B cell (primary cell): ENCODE results near the gene COX8C. TPM values are rescaled to one million over a fixed set of nuclear protein-coding genes. Genes with fewer than 3 reads are reported as not detected.

Experiments
- ATAC-seq: fragments of 200-7000 bp; cut with Tn5 transposase; one replicate; pipeline ENCODE4 v1.10.0; 2021; ENCODE audit warnings: low read depth, mild to moderate bottlenecking, moderate number of reproducible peaks, moderate library complexity
- CTCF ChIA-PET: fragments of 350-600 bp; sonication (Branson Sonifier 250); formaldehyde crosslinking; loops from one replicate; lab custom pipeline; 2021; ENCODE audit warnings: antibody characterized with exemption, inconsistent platforms; lab: Charles Lee
- POLR2A ChIA-PET: fragments of 350-600 bp; sonication (Branson Sonifier 250); formaldehyde crosslinking; loops from one replicate; lab custom pipeline; 2021; ENCODE audit warnings: antibody characterized with exemption; lab: Charles Lee
- DNase-seq: peaks from one replicate; pipeline ENCODE4 v3.0.0; 2013
- H2AFZ ChIP-seq: 2 replicates; pipeline ENCODE4 v1.6.1; 2012; ENCODE audit warnings: mild to moderate bottlenecking, low read depth, low read length; ENCODE audit not compliant: insufficient read depth, poor library complexity, severe bottlenecking
- H3K27ac ChIP-seq, 2 donors: 1 replicate in 1 of 2; 2 replicates in 1 of 2; pipeline ENCODE4 v1.5.1; 2012 to 2013; ENCODE audit warnings: low read length in 2 of 2, mild to moderate bottlenecking in 2 of 2, moderate library complexity in 1 of 2
- H3K27me3 ChIP-seq, 4 experiments: fragments of 200-600 bp in 1 of 4; sonication (generic) in 1 of 4; replicated peaks in 1 of 4; 1 replicate in 2 of 4; 2 replicates in 2 of 4; pipeline versions ENCODE4 v1.6.1 to v1.7.0; 2013 to 2016; ENCODE audit warnings: low read length in 3 of 4, mild to moderate bottlenecking in 2 of 4, mixed read lengths in 1 of 4, moderate library complexity in 1 of 4; ENCODE audit not compliant: insufficient read depth in 4 of 4, control insufficient read depth in 3 of 4; ENCODE audit errors: control extremely low read depth in 1 of 4
- H3K36me3 ChIP-seq, 2 experiments: replicated peaks in 1 of 2; 1 replicate in 1 of 2; 2 replicates in 1 of 2; pipeline versions ENCODE4 v1.6.1 to v1.7.1; 2013; ENCODE audit warnings: low read length in 1 of 2; ENCODE audit not compliant: insufficient read depth in 2 of 2, control insufficient read depth in 1 of 2; ENCODE audit errors: control extremely low read depth in 1 of 2, extremely low read depth in 1 of 2
- H3K4me1 ChIP-seq, 2 donors: fragments of 200-600 bp in 1 of 2; sonication (generic) in 1 of 2; 1 replicate in 1 of 2; 2 replicates in 1 of 2; pipeline versions ENCODE4 v1.5.1 to v1.6.1; 2013 to 2017; ENCODE audit warnings: low read length in 2 of 2; ENCODE audit not compliant: control insufficient read depth in 2 of 2, insufficient read depth in 2 of 2
- H3K4me2 ChIP-seq: replicated peaks from 2 replicates; pipeline ENCODE3; 2012; ENCODE audit warnings: mild to moderate bottlenecking, low read depth, low read length; ENCODE audit not compliant: poor library complexity, severe bottlenecking
- H3K4me3 ChIP-seq, 5 experiments: fragments of 200-600 bp in 1 of 5; sonication (generic) in 1 of 5; 1 replicate in 3 of 5; 2 replicates in 2 of 5; pipeline versions ENCODE4 v1.5.1 to v1.7.0; 2011 to 2016; ENCODE audit warnings: low read length in 4 of 5, mild to moderate bottlenecking in 4 of 5, low read depth in 2 of 5, control low read depth in 1 of 5, moderate library complexity in 1 of 5; ENCODE audit not compliant: insufficient read depth in 1 of 5; ENCODE audit errors: control extremely low read depth in 1 of 5, extremely low read depth in 1 of 5
- H3K79me2 ChIP-seq: fragments of 200-600 bp; sonication (generic); one replicate; pipeline ENCODE4 v1.6.0; 2016; ENCODE audit warnings: low read length; ENCODE audit not compliant: control insufficient read depth, insufficient read depth
- H3K9ac ChIP-seq: fragments of 200-600 bp; sonication (generic); 2 replicates; pipeline ENCODE4 v1.6.1; 2017; ENCODE audit warnings: mild to moderate bottlenecking, low read length, moderate library complexity
- H3K9me3 ChIP-seq, 3 donors: one replicate each; pipeline versions ENCODE4 v1.6.1 to v1.7.1; 2013; ENCODE audit warnings: low read length in 2 of 3; ENCODE audit not compliant: control insufficient read depth in 2 of 3, insufficient read depth in 1 of 3; ENCODE audit errors: control extremely low read depth in 1 of 3
- H4K20me1 ChIP-seq: 2 replicates; pipeline ENCODE4 v1.6.0; 2012; ENCODE audit warnings: mild to moderate bottlenecking, low read length; ENCODE audit not compliant: insufficient read depth, control insufficient read depth, poor library complexity, severe bottlenecking
- H3K27ac Mint-ChIP-seq: one replicate; pipeline ENCODE4 v1.8.0; 2021; ENCODE audit warnings: mixed read lengths
- H3K27me3 Mint-ChIP-seq: one replicate; pipeline ENCODE4 v1.8.0; 2021; ENCODE audit warnings: mixed read lengths
- H3K4me1 Mint-ChIP-seq: one replicate; pipeline ENCODE4 v1.8.0; 2021; ENCODE audit warnings: mixed read lengths
- H3K4me3 Mint-ChIP-seq: one replicate; pipeline ENCODE4 v1.8.0; 2021; ENCODE audit warnings: mixed read lengths
- H3K9me3 Mint-ChIP-seq: one replicate; pipeline ENCODE4 v1.8.0; 2022; ENCODE audit warnings: mixed read lengths; ENCODE audit not compliant: insufficient read depth
- EZH2 ChIP-seq: IDR thresholded peaks from 2 replicates; pipeline ENCODE4 v1.6.1; 2012; ENCODE audit warnings: borderline replicate concordance, low read depth, mild to moderate bottlenecking, moderate library complexity, low read length; ENCODE audit not compliant: insufficient read depth, poor library complexity, severe bottlenecking
- WGBS: methylation state at CpG from one replicate; pipeline ENCODE4 v1.1.5; 2013; ENCODE audit warnings: missing lambda C conversion rate; ENCODE audit not compliant: insufficient coverage; 5-methylcytosine and 5-hydroxymethylcytosine counted together
- intact Hi-C: fragments of 100-400 bp; cut with micrococcal nuclease; formaldehyde crosslinking; loops from one replicate; pipeline ENCODE4 v1.10.0; 2022
- polyA plus RNA-seq: library from polyadenylated mRNA; depleted of rRNA; stranded (reverse); fragments of >200 nt; gene quantifications from 2 replicates; pipeline ENCODE4 v1.2.3, GENCODE V29; 2012
- total RNA-seq, 2 donors: library from RNA; stranded (reverse); fragments of 120-200 nt in 1 of 2; gene quantifications; 1 replicate in 1 of 2; 2 replicates in 1 of 2; pipeline versions ENCODE4 v1.2.3 to v1.2.4, GENCODE V29; 2013 to 2022
- TF ChIP-seq, protein P1 (sequence below): fragments of 200-600 bp; IDR thresholded peaks from one replicate; pipeline ENCODE4 v1.8.0; 2022; ENCODE audit warnings: antibody characterized with exemption, mild to moderate bottlenecking

COX8C gene
- total and polyA plus RNA-seq, 2 donors (not counting 1 experiment from before 2014, with no cell fraction given) = not detected

DNA sequence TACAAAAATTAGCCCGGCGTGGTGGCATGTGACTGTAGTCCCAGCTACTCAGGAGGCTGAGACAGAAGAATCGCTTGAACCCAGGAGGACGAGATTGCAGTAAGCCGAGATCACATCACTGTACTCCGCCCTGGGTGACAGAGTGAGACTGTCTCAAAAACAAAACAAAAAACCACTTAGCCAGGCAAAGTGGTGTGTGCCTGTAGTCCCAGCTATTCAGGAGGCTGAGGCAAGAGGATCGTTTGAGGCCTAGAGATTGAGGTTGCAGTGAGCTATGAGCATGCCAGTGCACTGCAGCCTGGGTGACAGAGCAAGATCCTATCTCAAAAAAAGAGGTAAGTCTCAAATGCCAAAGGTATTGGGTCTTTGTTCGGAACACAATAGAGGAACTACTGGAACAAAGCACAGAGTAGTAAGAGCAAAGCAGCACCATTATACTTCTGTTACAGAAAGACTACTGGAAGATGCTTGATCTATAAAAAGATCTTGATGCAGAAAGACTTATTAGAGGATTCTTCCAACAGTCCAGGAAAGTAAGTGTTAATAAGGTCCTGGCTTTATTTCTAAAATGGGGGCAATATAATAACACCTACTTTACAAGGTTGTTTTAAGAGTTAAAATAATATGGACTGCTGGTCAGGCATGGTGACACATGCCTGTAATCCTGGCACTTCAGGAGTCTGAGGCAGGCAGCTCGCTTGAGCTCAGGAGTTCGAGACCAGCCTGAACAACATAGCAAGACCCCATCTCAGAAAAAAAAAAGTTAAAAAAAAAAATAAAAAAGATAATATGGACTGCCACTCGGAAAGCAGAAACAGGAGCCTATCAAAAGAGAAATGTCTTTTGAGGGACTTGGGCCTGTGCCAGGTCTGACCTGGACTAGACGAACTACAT lies 44.0 kb upstream of the COX8C start:
- peaks cover 90% of the 10 kb centered on the region for H3K79me2 ChIP-seq
- ATAC-seq (no peak), DNase-seq (no peak)
- H4K20me1 ChIP-seq = peaks cover 69% of the 10 kb centered on the region
- peaks cover 0 to 4% of the 10 kb centered on the region in 2 experiments for H3K36me3 ChIP-seq
- CTCF ChIA-PET = no interaction called here
- no peaks in the 10 kb centered on the region for H3K27me3 Mint-ChIP-seq
- POLR2A ChIA-PET = no interaction called here
- WGBS = 99% methylated on average over 8 of the region's 12 CpGs
- intact Hi-C loops = no loop called here
- no peak overlapping the region for H3K4me2 ChIP-seq
- peaks cover 48% of the 10 kb centered on the region for H3K4me1 Mint-ChIP-seq
- no peak overlapping the region for H3K4me3 Mint-ChIP-seq
- no peak overlapping the region for H3K9ac ChIP-seq
- no peak overlapping the region for H3K4me3 ChIP-seq
- H3K4me1 ChIP-seq = peaks cover 4 to 7% of the 10 kb centered on the region in 2 donors
- TF ChIP-seq, protein P1, sequence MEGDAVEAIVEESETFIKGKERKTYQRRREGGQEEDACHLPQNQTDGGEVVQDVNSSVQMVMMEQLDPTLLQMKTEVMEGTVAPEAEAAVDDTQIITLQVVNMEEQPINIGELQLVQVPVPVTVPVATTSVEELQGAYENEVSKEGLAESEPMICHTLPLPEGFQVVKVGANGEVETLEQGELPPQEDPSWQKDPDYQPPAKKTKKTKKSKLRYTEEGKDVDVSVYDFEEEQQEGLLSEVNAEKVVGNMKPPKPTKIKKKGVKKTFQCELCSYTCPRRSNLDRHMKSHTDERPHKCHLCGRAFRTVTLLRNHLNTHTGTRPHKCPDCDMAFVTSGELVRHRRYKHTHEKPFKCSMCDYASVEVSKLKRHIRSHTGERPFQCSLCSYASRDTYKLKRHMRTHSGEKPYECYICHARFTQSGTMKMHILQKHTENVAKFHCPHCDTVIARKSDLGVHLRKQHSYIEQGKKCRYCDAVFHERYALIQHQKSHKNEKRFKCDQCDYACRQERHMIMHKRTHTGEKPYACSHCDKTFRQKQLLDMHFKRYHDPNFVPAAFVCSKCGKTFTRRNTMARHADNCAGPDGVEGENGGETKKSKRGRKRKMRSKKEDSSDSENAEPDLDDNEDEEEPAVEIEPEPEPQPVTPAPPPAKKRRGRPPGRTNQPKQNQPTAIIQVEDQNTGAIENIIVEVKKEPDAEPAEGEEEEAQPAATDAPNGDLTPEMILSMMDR = no peak
- no peak for TF ChIP-seq EZH2
- H3K9me3 ChIP-seq = no peaks in the 10 kb centered on the region
- no peaks in the 10 kb centered on the region for H3K27me3 ChIP-seq
- no peaks in the 10 kb centered on the region for H3K9me3 Mint-ChIP-seq
- H2AFZ ChIP-seq = no peak overlapping the region
- no peak overlapping the region for H3K27ac Mint-ChIP-seq
- no peak overlapping the region for H3K27ac ChIP-seq

DNA sequence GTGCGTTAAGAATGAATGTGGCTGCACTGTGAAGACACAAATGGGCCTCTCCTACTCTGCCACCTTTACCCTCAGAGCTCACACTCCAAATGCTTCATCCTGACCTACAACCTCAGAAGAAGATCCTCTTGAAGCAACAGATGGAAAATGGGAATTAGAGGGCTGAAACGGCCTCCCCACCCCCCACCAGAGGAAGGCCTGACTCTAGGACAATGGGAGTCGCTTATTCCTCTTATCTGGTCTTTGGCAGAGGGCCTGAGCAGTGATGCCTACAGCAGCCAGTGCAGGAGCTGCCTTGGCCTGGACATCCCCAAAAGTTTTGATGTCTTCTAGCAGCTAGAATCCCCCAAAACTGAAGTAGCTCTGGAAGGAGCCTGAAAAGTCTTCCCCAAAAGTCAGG lies 43.3 kb upstream of the COX8C start:
- no peak overlapping the region for H3K9ac ChIP-seq
- H3K27me3 Mint-ChIP-seq = no peaks in the 10 kb centered on the region
- ATAC-seq (no peak), DNase-seq (no peak)
- H3K27me3 ChIP-seq = no peaks in the 10 kb centered on the region
- H3K27ac Mint-ChIP-seq = no peak overlapping the region
- intact Hi-C loops = no loop called here
- H3K4me2 ChIP-seq = no peak overlapping the region
- H3K27ac ChIP-seq = no peak overlapping the region
- H3K4me3 ChIP-seq = no peak overlapping the region
- no peaks in the 10 kb centered on the region for H3K9me3 Mint-ChIP-seq
- H3K4me1 ChIP-seq = peaks cover 4 to 7% of the 10 kb centered on the region in 2 donors
- CTCF ChIA-PET = no interaction called here
- peaks cover 90% of the 10 kb centered on the region for H3K79me2 ChIP-seq
- WGBS = 88% methylated on average over 2 of the region's 3 CpGs
- no peak overlapping the region for H2AFZ ChIP-seq
- peaks cover 49% of the 10 kb centered on the region for H3K4me1 Mint-ChIP-seq
- H3K4me3 Mint-ChIP-seq = no peak overlapping the region
- POLR2A ChIA-PET = no interaction called here
- TF ChIP-seq, protein P1 = no peak
- no peak for TF ChIP-seq EZH2
- H3K36me3 ChIP-seq = peaks cover 0 to 4% of the 10 kb centered on the region in 2 experiments
- H4K20me1 ChIP-seq = peaks cover 68% of the 10 kb centered on the region
- no peaks in the 10 kb centered on the region for H3K9me3 ChIP-seq
